ENCODE measurements around the gene MTUS2. TPM values are rescaled to one million over a fixed set of nuclear protein-coding genes. Genes with fewer than 3 reads are reported as not detected.

MTUS2 gene
- total RNA-seq, 2 donors from 2014 or later = 0.02 TPM; not detected in 1

DNA sequence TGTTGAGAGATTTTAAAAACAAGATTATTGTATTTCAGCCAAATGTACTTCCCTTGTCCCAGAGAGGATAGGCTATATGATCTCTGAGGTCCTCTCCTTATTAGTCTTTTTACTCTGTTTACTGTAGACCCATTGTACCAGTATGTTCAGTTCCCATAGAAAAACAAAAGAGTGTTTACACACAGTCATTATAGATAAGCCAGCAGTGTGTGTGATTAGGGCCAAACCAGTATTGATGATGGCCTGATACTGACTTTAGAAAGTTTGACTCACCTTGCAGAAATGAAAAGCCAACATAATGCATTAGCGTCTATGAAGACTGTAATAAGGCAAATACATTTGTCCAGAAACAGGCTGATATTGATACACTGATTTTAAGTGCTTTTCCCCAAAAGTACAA lies 6.2 kb downstream of the MTUS2 start:
- ATAC-seq (replicated peaks in 1 of 2) (no peak), DNase-seq (no peak)
- no peaks in the 10 kb centered on the region for H3K4me1 Mint-ChIP-seq (ENCODE audit: low read depth)
- no peak overlapping the region for H3K4me3 Mint-ChIP-seq
- peaks cover 36% of the 10 kb centered on the region for H3K27me3 Mint-ChIP-seq (ENCODE audit: low read depth)
- H3K36me3 Mint-ChIP-seq (ENCODE audit: insufficient read depth in 2 of 2) = peaks cover 15 to 20% of the 10 kb centered on the region in 2 donors
- H3K27ac Mint-ChIP-seq = no peak overlapping the region
- peaks cover 14 to 18% of the 10 kb centered on the region in 2 donors for H3K9me3 Mint-ChIP-seq

DNA sequence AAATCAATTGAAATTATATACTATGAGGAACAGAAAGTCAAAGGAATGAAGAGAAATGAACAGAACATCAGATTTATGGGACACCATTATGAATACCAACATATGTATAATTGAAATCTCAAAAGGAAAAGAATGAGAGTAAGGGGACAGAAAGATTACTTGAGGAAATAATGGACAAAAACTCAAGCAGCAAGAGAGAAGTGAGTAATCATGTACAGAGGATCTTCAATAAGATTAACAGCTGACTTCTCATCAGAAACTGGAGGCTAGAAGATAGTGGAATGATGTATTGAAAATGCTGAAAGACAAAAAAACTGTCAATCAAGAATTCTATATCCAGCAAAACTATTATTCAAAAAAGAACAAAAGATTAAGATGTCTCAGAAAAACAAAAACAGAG lies 10.4 kb downstream of the MTUS2 start:
- Mint-ChIP-seq H3K27me3 (ENCODE audit: low read depth) (no peaks in the 10 kb centered on the region), H3K36me3 (ENCODE audit: insufficient read depth in 2 of 2) (peaks cover 11 to 16% of the 10 kb centered on the region in 2 donors), H3K4me3 (no peak overlapping the region), H3K9me3 (peaks cover 10 to 15% of the 10 kb centered on the region in 2 donors), H3K4me1 (ENCODE audit: low read depth) (no peaks in the 10 kb centered on the region), H3K27ac (no peak overlapping the region)
- no peak for DNase-seq
- no peak for ATAC-seq (replicated peaks in 1 of 2)

DNA sequence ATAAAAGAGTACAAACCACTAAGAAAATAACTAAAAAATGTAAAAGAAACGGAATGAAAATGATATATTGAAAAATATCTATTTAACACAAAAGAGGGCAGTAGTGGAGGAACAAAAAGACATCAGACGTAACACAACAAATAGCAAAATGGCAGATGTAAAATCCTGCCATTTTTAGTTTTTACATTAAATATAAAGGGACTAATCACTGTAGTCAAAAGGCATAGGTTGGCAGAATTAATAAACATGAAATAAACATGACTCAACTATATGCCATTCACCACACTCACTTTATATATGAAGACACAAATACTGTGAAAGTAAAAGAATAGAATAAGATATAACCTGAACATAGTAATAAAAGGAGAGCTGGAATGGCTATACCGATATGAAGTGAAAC lies 11.0 kb downstream of the MTUS2 start:
- H3K4me1 Mint-ChIP-seq (ENCODE audit: low read depth) = no peaks in the 10 kb centered on the region
- peaks cover 11 to 16% of the 10 kb centered on the region in 2 donors for H3K36me3 Mint-ChIP-seq (ENCODE audit: insufficient read depth in 2 of 2)
- H3K27ac Mint-ChIP-seq = no peak overlapping the region
- ATAC-seq (replicated peaks in 1 of 2) (no peak), DNase-seq (no peak)
- peaks cover 10 to 15% of the 10 kb centered on the region in 2 donors for H3K9me3 Mint-ChIP-seq
- no peak overlapping the region for H3K4me3 Mint-ChIP-seq
- H3K27me3 Mint-ChIP-seq (ENCODE audit: low read depth) = no peaks in the 10 kb centered on the region

- Mint-ChIP-seq H3K36me3 (ENCODE audit: insufficient read depth in 2 of 2) (no peaks in the 10 kb centered on the region), H3K27me3 (ENCODE audit: low read depth) (no peaks in the 10 kb centered on the region), H3K9me3 (no peaks in the 10 kb centered on the region), H3K4me3 (no peak overlapping the region), H3K27ac (no peak overlapping the region), H3K4me1 (ENCODE audit: low read depth) (no peaks in the 10 kb centered on the region)
- DNase-seq (no peak), ATAC-seq (replicated peaks in 1 of 2) (no peak)
Observed at GRCh38 chr13:28837111-28837510, 17.0 kb downstream of the MTUS2 start.

DNA sequence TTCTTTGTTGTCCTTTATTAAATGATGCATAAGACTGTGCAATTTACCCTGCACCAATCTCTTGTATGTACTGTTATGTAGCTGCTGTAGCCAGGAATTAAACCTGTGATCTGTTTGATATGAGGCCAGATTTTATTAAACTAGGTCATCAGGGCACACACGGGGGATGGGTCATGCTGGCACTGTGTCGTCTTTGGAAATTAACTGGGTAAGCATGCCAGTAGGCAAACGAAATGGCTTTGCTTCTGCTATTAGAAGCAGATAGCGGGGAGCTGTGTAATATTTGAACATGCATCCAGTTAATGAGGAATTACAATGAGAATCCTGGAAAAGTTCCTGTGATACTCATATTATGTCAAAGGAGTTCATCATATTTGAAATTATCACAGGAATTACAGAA lies 23.5 kb downstream of the MTUS2 start:
- no peaks in the 10 kb centered on the region for H3K4me1 Mint-ChIP-seq (ENCODE audit: low read depth)
- no peaks in the 10 kb centered on the region for H3K9me3 Mint-ChIP-seq
- peaks cover 5% of the 10 kb centered on the region for H3K27me3 Mint-ChIP-seq (ENCODE audit: low read depth)
- no peak overlapping the region for H3K4me3 Mint-ChIP-seq
- DNase-seq = no peak
- no peaks in the 10 kb centered on the region for H3K36me3 Mint-ChIP-seq (ENCODE audit: insufficient read depth in 2 of 2)
- no peak overlapping the region for H3K27ac Mint-ChIP-seq
- ATAC-seq (replicated peaks in 1 of 2) = no peak

DNA sequence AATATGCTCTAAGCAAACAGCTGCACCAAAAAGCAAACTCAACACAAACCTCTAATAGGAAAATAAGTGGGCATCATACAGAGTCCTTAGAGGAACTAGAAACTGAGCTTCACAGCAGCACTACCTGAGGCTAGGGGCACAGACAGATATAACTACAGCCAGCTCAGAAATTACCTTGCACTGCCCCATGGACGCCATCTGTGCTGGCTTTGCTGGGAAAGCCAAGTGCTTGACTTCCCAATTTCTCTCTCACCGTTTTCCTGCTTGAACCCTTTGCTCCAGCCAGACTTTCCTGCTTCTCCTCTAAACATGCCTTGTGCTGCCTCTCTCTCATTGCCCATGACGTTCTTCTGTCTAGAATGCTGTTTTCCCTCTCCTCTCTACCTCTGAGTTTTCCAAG lies 29.3 kb downstream of the MTUS2 start:
- no peak overlapping the region for H3K27ac Mint-ChIP-seq
- no peaks in the 10 kb centered on the region for H3K4me1 Mint-ChIP-seq (ENCODE audit: low read depth)
- no peaks in the 10 kb centered on the region for H3K9me3 Mint-ChIP-seq
- no peak overlapping the region for H3K4me3 Mint-ChIP-seq
- DNase-seq (no peak), ATAC-seq (replicated peaks in 1 of 2) (no peak)
- H3K36me3 Mint-ChIP-seq (ENCODE audit: insufficient read depth in 2 of 2) = no peaks in the 10 kb centered on the region
- peaks cover 19% of the 10 kb centered on the region for H3K27me3 Mint-ChIP-seq (ENCODE audit: low read depth)

DNA sequence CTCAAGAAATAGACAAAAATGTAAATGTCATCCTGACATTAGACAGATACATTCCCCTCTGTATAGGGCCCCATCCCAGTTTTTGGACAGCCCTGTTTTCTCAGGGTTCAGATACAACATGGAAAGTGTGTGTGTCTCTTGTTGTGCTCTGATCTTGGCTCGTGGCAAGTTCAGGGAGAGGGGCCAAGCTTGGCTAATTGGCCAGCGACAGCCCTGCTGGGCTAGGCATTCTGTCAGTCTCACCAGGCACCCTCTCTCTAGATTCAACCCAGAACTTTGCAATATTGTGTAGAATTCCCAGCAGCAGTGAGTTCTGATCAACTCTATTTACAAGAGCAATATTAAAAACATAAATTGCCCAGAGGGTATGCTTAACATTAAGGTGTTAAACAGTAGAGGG lies 30.1 kb downstream of the MTUS2 start:
- ATAC-seq (replicated peaks in 1 of 2) = no peak
- Mint-ChIP-seq H3K36me3 (ENCODE audit: insufficient read depth in 2 of 2) (no peaks in the 10 kb centered on the region), H3K27ac (no peak overlapping the region), H3K27me3 (ENCODE audit: low read depth) (peaks cover 20% of the 10 kb centered on the region), H3K4me3 (no peak overlapping the region), H3K9me3 (peaks cover 0 to under 1% of the 10 kb centered on the region in 2 donors), H3K4me1 (ENCODE audit: low read depth) (no peaks in the 10 kb centered on the region)
- DNase-seq = no peak

- DNase-seq = no peak
- H3K4me1 Mint-ChIP-seq (ENCODE audit: low read depth) = no peaks in the 10 kb centered on the region
- H3K4me3 Mint-ChIP-seq = no peak overlapping the region
- H3K36me3 Mint-ChIP-seq (ENCODE audit: insufficient read depth in 2 of 2) = no peaks in the 10 kb centered on the region
- peaks cover 3 to 5% of the 10 kb centered on the region in 2 donors for H3K9me3 Mint-ChIP-seq
- H3K27ac Mint-ChIP-seq = no peak overlapping the region
- H3K27me3 Mint-ChIP-seq (ENCODE audit: low read depth) = peaks cover 27% of the 10 kb centered on the region
- ATAC-seq (replicated peaks in 1 of 2) = no peak
Observed at GRCh38 chr13:28851422-28851821, 31.3 kb downstream of the MTUS2 start.

DNA sequence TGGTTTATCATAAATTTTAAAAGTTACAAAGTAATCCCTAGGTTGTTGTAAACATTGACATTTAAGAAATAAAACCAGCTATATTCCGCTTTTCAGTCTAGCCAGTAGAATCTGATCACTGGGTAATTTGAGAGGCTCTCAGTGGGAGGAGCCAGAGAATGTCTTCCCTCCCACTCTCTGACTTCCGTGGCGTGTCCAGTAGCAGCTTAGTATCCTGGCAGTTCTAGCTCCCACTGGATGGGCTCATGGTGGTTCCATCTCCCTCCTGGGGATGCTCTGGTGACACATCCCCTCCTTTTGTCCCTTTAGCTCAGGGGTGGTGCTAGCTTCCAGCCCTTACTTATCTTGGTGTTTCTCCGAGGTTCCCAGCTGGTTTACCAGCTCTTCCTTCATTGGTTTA lies 34.5 kb downstream of the MTUS2 start:
- Mint-ChIP-seq H3K27ac (no peak overlapping the region), H3K27me3 (ENCODE audit: low read depth) (peaks cover 18% of the 10 kb centered on the region), H3K36me3 (ENCODE audit: insufficient read depth in 2 of 2) (no peaks in the 10 kb centered on the region), H3K4me3 (no peak overlapping the region), H3K9me3 (peaks cover 3 to 5% of the 10 kb centered on the region in 2 donors), H3K4me1 (ENCODE audit: low read depth) (no peaks in the 10 kb centered on the region)
- DNase-seq (no peak), ATAC-seq (replicated peaks in 1 of 2) (no peak)

DNA sequence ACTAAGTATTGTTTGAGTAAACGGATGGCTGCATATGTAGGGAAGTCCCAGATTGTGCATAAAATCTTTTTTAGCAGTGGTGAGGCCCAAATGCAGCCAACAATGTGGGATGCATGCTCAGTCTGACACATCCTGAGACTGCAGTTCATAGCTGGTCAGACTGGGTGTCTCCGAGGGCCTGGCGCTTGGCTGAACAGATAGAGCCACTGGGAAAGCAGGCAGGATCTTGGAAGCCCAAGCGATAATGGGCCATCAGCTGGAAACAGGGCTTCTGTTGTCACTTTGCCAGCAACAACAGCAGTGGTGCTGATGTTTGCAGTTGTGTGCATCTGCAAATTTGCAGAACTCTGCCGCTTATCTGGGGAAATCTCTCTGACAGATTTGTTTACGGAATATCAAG lies 36.1 kb downstream of the MTUS2 start:
- Mint-ChIP-seq H3K27ac (no peak overlapping the region), H3K36me3 (ENCODE audit: insufficient read depth in 2 of 2) (no peaks in the 10 kb centered on the region), H3K9me3 (peaks cover 3 to 5% of the 10 kb centered on the region in 2 donors), H3K27me3 (ENCODE audit: low read depth) (peaks cover 14% of the 10 kb centered on the region), H3K4me1 (ENCODE audit: low read depth) (no peaks in the 10 kb centered on the region), H3K4me3 (no peak overlapping the region)
- DNase-seq (no peak), ATAC-seq (replicated peaks in 1 of 2) (no peak)

GRCh38 chr13:28859069-28859468 lies 38.9 kb downstream of the MTUS2 start:
- H3K27ac Mint-ChIP-seq = no peak overlapping the region
- DNase-seq (no peak), ATAC-seq (replicated peaks in 1 of 2) (no peak)
- H3K4me3 Mint-ChIP-seq = no peak overlapping the region
- H3K36me3 Mint-ChIP-seq (ENCODE audit: insufficient read depth in 2 of 2) = no peaks in the 10 kb centered on the region
- no peaks in the 10 kb centered on the region for H3K4me1 Mint-ChIP-seq (ENCODE audit: low read depth)
- peaks cover 7% of the 10 kb centered on the region for H3K27me3 Mint-ChIP-seq (ENCODE audit: low read depth)
- peaks cover 3 to 5% of the 10 kb centered on the region in 2 donors for H3K9me3 Mint-ChIP-seq

- H3K9me3 Mint-ChIP-seq = peaks cover 3 to 5% of the 10 kb centered on the region in 2 donors
- H3K27me3 Mint-ChIP-seq (ENCODE audit: low read depth) = peaks cover 7% of the 10 kb centered on the region
- H3K4me3 Mint-ChIP-seq = no peak overlapping the region
- H3K4me1 Mint-ChIP-seq (ENCODE audit: low read depth) = no peaks in the 10 kb centered on the region
- H3K36me3 Mint-ChIP-seq (ENCODE audit: insufficient read depth in 2 of 2) = no peaks in the 10 kb centered on the region
- H3K27ac Mint-ChIP-seq = no peak overlapping the region
- ATAC-seq (replicated peaks in 1 of 2) (no peak), DNase-seq (no peak)
Observed at GRCh38 chr13:28859717-28860116, 39.6 kb downstream of the MTUS2 start.

DNA sequence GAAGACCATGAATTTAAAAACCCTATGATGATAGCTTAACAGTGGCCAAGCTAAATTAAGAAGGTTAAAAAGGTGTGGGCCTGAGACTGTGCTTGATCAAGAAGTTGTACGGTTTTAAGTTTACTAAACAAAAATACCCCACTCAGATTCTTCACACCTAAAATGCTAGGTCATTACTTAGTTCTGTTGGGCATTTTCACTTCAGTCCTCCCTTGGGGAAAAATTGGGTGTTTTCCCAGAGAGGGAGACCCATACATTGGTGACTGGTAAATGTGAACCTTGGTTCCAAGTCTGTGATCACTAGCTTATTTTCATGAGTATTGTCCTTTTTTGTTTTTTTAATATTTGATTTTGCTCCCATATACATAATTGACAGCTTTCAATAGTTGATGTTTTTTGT lies 44.4 kb downstream of the MTUS2 start:
- DNase-seq (no peak), ATAC-seq (replicated peaks in 1 of 2) (no peak)
- no peaks in the 10 kb centered on the region for H3K4me1 Mint-ChIP-seq (ENCODE audit: low read depth)
- H3K27ac Mint-ChIP-seq = no peak overlapping the region
- no peak overlapping the region for H3K4me3 Mint-ChIP-seq
- H3K27me3 Mint-ChIP-seq (ENCODE audit: low read depth) = peaks cover 8% of the 10 kb centered on the region
- no peaks in the 10 kb centered on the region for H3K9me3 Mint-ChIP-seq
- no peaks in the 10 kb centered on the region for H3K36me3 Mint-ChIP-seq (ENCODE audit: insufficient read depth in 2 of 2)

GRCh38 chr13:28865149-28865744 lies 45.1 kb downstream of the MTUS2 start:
- H3K4me1 Mint-ChIP-seq (ENCODE audit: low read depth) = no peaks in the 10 kb centered on the region
- no peak overlapping the region for H3K27ac Mint-ChIP-seq
- no peaks in the 10 kb centered on the region for H3K9me3 Mint-ChIP-seq

More at GRCh38 chr13:28865149-28865744, 45.1 kb downstream of the MTUS2 start:
- Mint-ChIP-seq H3K36me3 (ENCODE audit: insufficient read depth in 2 of 2) (no peaks in the 10 kb centered on the region), H3K27me3 (ENCODE audit: low read depth) (peaks cover 8% of the 10 kb centered on the region), H3K4me3 (no peak overlapping the region)
- DNase-seq (no peak), ATAC-seq (replicated peaks in 1 of 2) (no peak)

Data from activated T-cell treated with anti-CD3 and anti-CD28 coated beads, Interleukin-2, amount 50 U/mL, for 72 hours (primary cell).